RWPE1 (cell line): ENCODE results near the gene MYF5.

Experiments
- CTCF ChIA-PET: fragments of 350-600 bp; sonication (Branson Sonifier 250); formaldehyde crosslinking; extraction: SDS; loops from one replicate; lab custom pipeline; 2021; lab: Yijun Ruan, JAX
- POLR2A ChIA-PET: fragments of 400-600 bp; formaldehyde crosslinking; extraction: SDS; loops from one replicate; lab custom pipeline; 2020; ENCODE audit warnings: antibody characterized with exemption; ENCODE audit not compliant: low non-redundant PET; lab: Yijun Ruan, JAX
- DNase-seq: peaks from one replicate; pipeline ENCODE4 v3.0.0; 2012; ENCODE audit warnings: low spot score
- H3K27ac ChIP-seq: fragments of 450-650 bp; 2 replicates; pipeline ENCODE4 v1.5.1; 2017
- TF ChIP-seq, protein P1 (sequence below): fragments of 450-650 bp; conservative IDR thresholded peaks from 2 replicates; pipeline ENCODE4 v1.5.1; 2017; ENCODE audit warnings: low read depth, mild to moderate bottlenecking

The MYF5 gene

DNA sequence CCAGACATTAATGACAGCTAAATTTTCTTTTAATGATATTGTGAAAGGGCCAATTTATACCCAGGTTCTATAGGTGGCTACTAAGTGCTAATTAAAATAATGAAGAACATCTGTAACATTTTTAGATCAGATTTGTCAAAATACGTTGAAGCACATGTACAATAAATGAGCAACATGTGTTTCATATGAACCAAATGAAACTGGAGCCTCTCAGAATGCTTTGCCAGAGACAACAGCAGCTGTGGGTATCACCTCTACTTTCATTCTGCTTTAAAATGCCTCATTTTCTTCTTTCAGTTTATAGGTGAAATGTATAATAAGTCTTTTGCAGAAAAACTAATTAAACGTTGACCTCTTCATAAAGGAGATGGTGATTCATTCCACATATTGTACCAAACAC lies 35.4 kb upstream of the MYF5 start:
- ChIA-PET POLR2A (no interaction called here), CTCF (interaction anchor here (0.7 kb wide), 1 partner anchor 254 kb away, joined by 3 read pairs; no protein-coding TSS in a partner anchor)
- H3K27ac ChIP-seq, result no peak overlapping the region
- TF ChIP-seq, protein P1, sequence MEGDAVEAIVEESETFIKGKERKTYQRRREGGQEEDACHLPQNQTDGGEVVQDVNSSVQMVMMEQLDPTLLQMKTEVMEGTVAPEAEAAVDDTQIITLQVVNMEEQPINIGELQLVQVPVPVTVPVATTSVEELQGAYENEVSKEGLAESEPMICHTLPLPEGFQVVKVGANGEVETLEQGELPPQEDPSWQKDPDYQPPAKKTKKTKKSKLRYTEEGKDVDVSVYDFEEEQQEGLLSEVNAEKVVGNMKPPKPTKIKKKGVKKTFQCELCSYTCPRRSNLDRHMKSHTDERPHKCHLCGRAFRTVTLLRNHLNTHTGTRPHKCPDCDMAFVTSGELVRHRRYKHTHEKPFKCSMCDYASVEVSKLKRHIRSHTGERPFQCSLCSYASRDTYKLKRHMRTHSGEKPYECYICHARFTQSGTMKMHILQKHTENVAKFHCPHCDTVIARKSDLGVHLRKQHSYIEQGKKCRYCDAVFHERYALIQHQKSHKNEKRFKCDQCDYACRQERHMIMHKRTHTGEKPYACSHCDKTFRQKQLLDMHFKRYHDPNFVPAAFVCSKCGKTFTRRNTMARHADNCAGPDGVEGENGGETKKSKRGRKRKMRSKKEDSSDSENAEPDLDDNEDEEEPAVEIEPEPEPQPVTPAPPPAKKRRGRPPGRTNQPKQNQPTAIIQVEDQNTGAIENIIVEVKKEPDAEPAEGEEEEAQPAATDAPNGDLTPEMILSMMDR, result no peak
- DNase-seq, result no peak

DNA sequence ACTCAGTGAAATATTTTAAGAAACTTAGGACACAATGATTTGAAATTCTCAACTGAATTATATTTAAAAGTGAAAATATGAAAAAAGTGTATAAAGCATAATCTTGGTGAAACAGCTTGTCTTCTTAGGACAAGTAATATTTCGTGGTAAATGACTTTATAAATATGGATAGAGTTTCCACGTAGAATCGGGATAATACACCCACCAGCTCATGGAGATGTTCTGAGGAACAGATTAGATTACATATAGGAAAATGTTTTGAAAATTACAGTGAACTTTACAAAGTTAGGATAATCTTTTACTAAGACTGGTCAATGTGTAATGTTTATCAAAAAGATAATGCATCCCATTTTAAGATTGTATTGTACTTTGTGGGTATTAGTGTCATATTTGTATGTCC lies 34.9 kb upstream of the MYF5 start:
- ChIA-PET CTCF (interaction anchor here (0.7 kb wide), 1 partner anchor 254 kb away, joined by 3 read pairs; no protein-coding TSS in a partner anchor), POLR2A (no interaction called here)
- TF ChIP-seq, protein P1, result no peak
- no peak overlapping the region for H3K27ac ChIP-seq
- no peak for DNase-seq

- TF ChIP-seq, protein P1, result no peak
- CTCF ChIA-PET, result no interaction called here
- no peak overlapping the region for H3K27ac ChIP-seq
- POLR2A ChIA-PET, result no interaction called here
- no peak for DNase-seq
Measured at GRCh38 chr12:80684077-80684495, 32.6 kb upstream of the MYF5 start.

DNA sequence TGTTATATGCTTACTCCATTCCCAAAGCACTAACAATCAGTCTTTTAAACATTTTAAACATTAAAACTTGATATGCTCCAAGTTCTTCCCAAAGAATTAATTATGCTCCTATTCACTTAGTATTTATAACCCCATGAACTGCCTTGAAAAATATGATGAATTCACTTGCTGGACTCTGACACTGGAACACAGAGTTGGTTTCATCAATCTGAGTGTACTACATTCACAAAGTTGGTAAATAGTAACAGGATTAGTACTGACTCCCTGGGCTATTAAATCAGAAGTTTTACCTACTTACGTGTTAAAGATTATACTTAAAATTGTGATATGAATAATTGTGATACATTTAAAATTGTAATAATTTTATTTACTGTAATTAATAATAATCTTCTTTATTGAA lies 26.6 kb upstream of the MYF5 start:
- TF ChIP-seq, protein P1, result no peak
- H3K27ac ChIP-seq, result no peak overlapping the region
- POLR2A ChIA-PET, result no interaction called here
- DNase-seq, result no peak
- CTCF ChIA-PET, result no interaction called here

- CTCF ChIA-PET, result no interaction called here
- POLR2A ChIA-PET, result no interaction called here
- no peak for DNase-seq
- TF ChIP-seq, protein P1, result no peak
- no peak overlapping the region for H3K27ac ChIP-seq
Measured at GRCh38 chr12:80690513-80690912, 26.2 kb upstream of the MYF5 start.

GRCh38 chr12:80692114-80692513 lies 24.6 kb upstream of the MYF5 start:
- TF ChIP-seq, protein P1, result no peak
- CTCF ChIA-PET, result no interaction called here

More at GRCh38 chr12:80692114-80692513, 24.6 kb upstream of the MYF5 start:
- no peak for DNase-seq
- no peak overlapping the region for H3K27ac ChIP-seq
- POLR2A ChIA-PET, result no interaction called here
